HCT116 (cell line): ENCODE measurements around the gene TMEM260. TPM values are rescaled to one million over a fixed set of nuclear protein-coding genes. Genes with fewer than 3 reads are reported as not detected.

Source experiments
- ATAC-seq: fragments of 200-7000 bp; cut with Tn5 transposase; 2 replicates; pipeline ENCODE4 v1.9.1; 2020; ENCODE audit warnings: mild to moderate bottlenecking, moderate library complexity
- BruUV-seq: library from RNA; stranded (reverse); fragments of 400-500 nt; replicated peaks from 2 replicates; lab custom pipeline; 2021; lab: Mats Ljungman, UMichigan
- CTCF ChIA-PET: fragments of 300-600 bp; sonication (Branson Sonifier 250); formaldehyde crosslinking; loops from one replicate; lab custom pipeline; 2021; ENCODE audit warnings: antibody characterized with exemption; lab: Charles Lee
- POLR2A ChIA-PET: fragments of 300-600, 350-600 bp; sonication (Branson Sonifier 250); formaldehyde crosslinking; loops from one replicate; lab custom pipeline; 2021; ENCODE audit warnings: antibody characterized with exemption; lab: Charles Lee
- RAD21 ChIA-PET, 2 experiments: fragments of 300-600 bp; sonication (Branson Sonifier 250); formaldehyde crosslinking; loops; one replicate each; lab custom pipeline; 2023; ENCODE audit warnings: low total read pairs in 2 of 2; ENCODE audit not compliant: uncharacterized antibody in 2 of 2, unreplicated experiment in 2 of 2, low non-redundant PET in 1 of 2; lab: Charles Lee
- DNase-seq: peaks from one replicate; pipeline ENCODE4 v3.0.0-alpha.2; 2010; ENCODE audit warnings: low read depth, low spot score
- H2AFZ ChIP-seq: fragments of 200-600 bp; shearing (Covaris generic), sonication (generic); 2 replicates; pipeline ENCODE4 v1.6.1; 2017; ENCODE audit warnings: low read depth, mixed run types, mixed read lengths, antibody characterized with exemption, low read length; ENCODE audit not compliant: poor library complexity, severe bottlenecking
- H3K27ac ChIP-seq: 2 replicates; pipeline ENCODE4 v1.5.1; 2012; ENCODE audit warnings: low read depth, low read length
- H3K27me3 ChIP-seq: fragments of 200-600 bp; sonication (generic); 2 replicates; pipeline ENCODE4 v1.6.1; 2016; ENCODE audit warnings: mixed run types, low read length, mixed read lengths; ENCODE audit not compliant: insufficient read depth
- H3K36me3 ChIP-seq, 2 experiments: fragments of 200-500 bp in 1 of 2; fragments of 200-600 bp in 1 of 2; sonication (Bioruptor generic) in 1 of 2; sonication (generic) in 1 of 2; 2 replicates each; pipeline versions ENCODE4 v1.5.1 to v1.6.1; 2014 to 2016; ENCODE audit warnings: low read length in 2 of 2, inconsistent platforms in 1 of 2, mixed read lengths in 1 of 2, mixed run types in 1 of 2; ENCODE audit not compliant: insufficient read depth in 2 of 2, control insufficient read depth in 1 of 2
- H3K4me1 ChIP-seq, 2 experiments: fragments of 200-600 bp in 1 of 2; sonication (generic) in 1 of 2; 2 replicates each; pipeline versions ENCODE4 v1.5.1 to v1.6.1; 2012 to 2017; ENCODE audit warnings: low read length in 2 of 2, inconsistent platforms in 1 of 2, mild to moderate bottlenecking in 1 of 2, mixed read lengths in 1 of 2, mixed run types in 1 of 2, moderate library complexity in 1 of 2; ENCODE audit not compliant: insufficient read depth in 2 of 2, control insufficient read depth in 1 of 2
- H3K4me2 ChIP-seq: fragments of 200-600 bp; sonication (generic); 2 replicates; pipeline ENCODE4 v1.6.1; 2017; ENCODE audit warnings: mixed run types, low read length, mixed read lengths
- H3K4me3 ChIP-seq, 2 experiments: fragments of 200-600 bp in 1 of 2; sonication (generic) in 1 of 2; replicated peaks in 1 of 2; 2 replicates each; pipeline ENCODE4 v1.5.1; 2011 to 2016; ENCODE audit warnings: low read length in 2 of 2, control low read depth in 1 of 2, low read depth in 1 of 2, mild to moderate bottlenecking in 1 of 2, mixed read lengths in 1 of 2, mixed run types in 1 of 2
- H3K79me2 ChIP-seq: fragments of 200-600 bp; sonication (generic); 2 replicates; pipeline ENCODE4 v1.6.1; 2017; ENCODE audit warnings: mild to moderate bottlenecking, mixed run types, low read length, moderate library complexity, mixed read lengths; ENCODE audit not compliant: insufficient read depth
- H3K9ac ChIP-seq: fragments of 200-600 bp; sonication (generic); 2 replicates; pipeline ENCODE4 v1.6.1; 2016; ENCODE audit warnings: low read length, mixed read lengths
- H3K9me2 ChIP-seq: fragments of 200-600 bp; sonication (generic), shearing (Covaris generic); 2 replicates; pipeline ENCODE4 v1.6.1; 2017; ENCODE audit warnings: mixed run types, mild to moderate bottlenecking, moderate library complexity; ENCODE audit not compliant: insufficient read depth
- H3K9me3 ChIP-seq, 2 experiments: fragments of 200-500 bp in 1 of 2; fragments of 200-600 bp in 1 of 2; sonication (Bioruptor generic) in 1 of 2; sonication (generic) in 1 of 2; 2 replicates each; pipeline ENCODE4 v1.6.1; 2014 to 2017; ENCODE audit warnings: low read length in 2 of 2, mixed read lengths in 2 of 2, inconsistent platforms in 1 of 2, low read depth in 1 of 2, mild to moderate bottlenecking in 1 of 2, mixed run types in 1 of 2, moderate library complexity in 1 of 2; ENCODE audit not compliant: control insufficient read depth in 1 of 2, insufficient read depth in 1 of 2
- H4K20me1 ChIP-seq: fragments of 200-600 bp; sonication (generic), shearing (Covaris generic); 2 replicates; pipeline ENCODE4 v1.6.1; 2017; ENCODE audit warnings: mixed run types, mild to moderate bottlenecking, moderate library complexity; ENCODE audit not compliant: insufficient read depth
- CBX3 ChIP-seq: IDR thresholded peaks from 2 replicates; pipeline ENCODE4 v1.6.1; 2012; ENCODE audit warnings: low read depth
- EGR1 ChIP-seq: IDR thresholded peaks from 2 replicates; pipeline ENCODE4 v1.6.1; 2012; ENCODE audit warnings: low read depth
- ELF1 ChIP-seq: IDR thresholded peaks from 2 replicates; pipeline ENCODE4 v1.6.1; 2012; ENCODE audit warnings: low read depth, borderline replicate concordance
- EZH2 ChIP-seq: fragments of 200-600 bp; sonication (generic); IDR thresholded peaks from 2 replicates; pipeline ENCODE4 v1.6.1; 2017; ENCODE audit warnings: antibody characterized with exemption, mixed run types
- EZH2phosphoT487 ChIP-seq: fragments of 200-600 bp; IDR thresholded peaks from 2 replicates; pipeline ENCODE4 v1.6.1; 2018; ENCODE audit warnings: antibody characterized with exemption, borderline replicate concordance
- FOSL1 ChIP-seq: IDR thresholded peaks from 2 replicates; pipeline ENCODE4 v1.6.1; 2012; ENCODE audit warnings: low read depth
- JUND ChIP-seq: IDR thresholded peaks from 2 replicates; pipeline ENCODE4 v1.6.1; 2012
- MAX ChIP-seq: IDR thresholded peaks from 2 replicates; pipeline ENCODE4 v1.6.1; 2012
- POLR2AphosphoS5 ChIP-seq: IDR thresholded peaks from 2 replicates; pipeline ENCODE4 v1.6.1; 2011; ENCODE audit warnings: mild to moderate bottlenecking, low read depth, low read length, moderate library complexity
- RAD21 ChIP-seq: IDR thresholded peaks from 2 replicates; pipeline ENCODE4 v1.6.1; 2012; ENCODE audit warnings: low read depth, mild to moderate bottlenecking
- REST ChIP-seq: IDR thresholded peaks from 2 replicates; pipeline ENCODE4 v1.6.1; 2012; ENCODE audit warnings: low read depth
- SP1 ChIP-seq: IDR thresholded peaks from 2 replicates; pipeline ENCODE4 v1.6.1; 2012; ENCODE audit warnings: low read depth
- SRF ChIP-seq: IDR thresholded peaks from 2 replicates; pipeline ENCODE4 v1.6.1; 2012; ENCODE audit warnings: low read depth
- TCF7L2 ChIP-seq: IDR thresholded peaks from 2 replicates; pipeline ENCODE4 v1.7.0; 2011; ENCODE audit warnings: borderline replicate concordance, inconsistent platforms; ENCODE audit not compliant: insufficient read depth, insufficient read length; ENCODE audit errors: extremely low read depth
- ZFX ChIP-seq: fragments of 450-650 bp; IDR thresholded peaks from 2 replicates; pipeline ENCODE4 v1.6.1; 2017
- ZNF274 ChIP-seq: fragments of 200-500 bp; sonication (Bioruptor generic); IDR thresholded peaks from 2 replicates; pipeline ENCODE4 v1.6.1; 2014; ENCODE audit warnings: mild to moderate bottlenecking, low read depth, low read length, inconsistent platforms
- intact Hi-C: fragments of 100-400 bp; cut with micrococcal nuclease; formaldehyde crosslinking; loops from 2 replicates; pipeline ENCODE4 v1.10.0; 2022
- total RNA-seq: library from RNA; stranded (reverse); gene quantifications from one replicate; pipeline ENCODE4 v1.2.1, GENCODE V29; 2021; ENCODE audit not compliant: unreplicated experiment

The TMEM260 gene
- total RNA-seq, 1 experiment from 2014 or later = 12.5 TPM

- Histone ChIP-seq H3K4me3 (no peak overlapping the region), H3K27me3 (no peaks in the 10 kb centered on the region), H3K9me3 (no peaks in the 10 kb centered on the region), H4K20me1 (no peaks in the 10 kb centered on the region), H3K27ac (no peak overlapping the region), H3K79me2 (no peaks in the 10 kb centered on the region), H3K4me1 (no peaks in the 10 kb centered on the region), H3K9me2 (no peaks in the 10 kb centered on the region), H3K4me2 (no peak overlapping the region), H3K9ac (no peak overlapping the region), H3K36me3 (no peaks in the 10 kb centered on the region), H2AFZ (no peak overlapping the region)
- intact Hi-C loops = no loop called here
- DNase-seq (no peak), ATAC-seq (no peak)
- POLR2A ChIA-PET = no interaction called here
- CTCF ChIA-PET = interaction anchor here (0.7 kb wide), 1 partner anchor 392 kb away, joined by 4 read pairs; no protein-coding TSS in a partner anchor
- BruUV-seq = no TSS peak
- no peak for TF ChIP-seq EZH2phosphoT487
- no peak for TF ChIP-seq ZNF274
- no peak for TF ChIP-seq SP1
- no peak for TF ChIP-seq ELF1
- no peak for TF ChIP-seq EZH2
- no peak for TF ChIP-seq CBX3
- no peak for TF ChIP-seq JUND
- TF ChIP-seq FOSL1 = no peak
- no peak for TF ChIP-seq MAX
- TF ChIP-seq TCF7L2 = no peak
- RAD21 ChIA-PET = no interaction called here
Measured at GRCh38 chr14:56659378-56659777, 79.8 kb downstream of the TMEM260 start.

GRCh38 chr14:56659964-56660551 is 80.5 kb downstream of the TMEM260 start:
- Histone ChIP-seq H3K4me1 (no peaks in the 10 kb centered on the region), H3K9me3 (no peaks in the 10 kb centered on the region), H4K20me1 (no peaks in the 10 kb centered on the region), H3K4me2 (no peak overlapping the region), H3K9me2 (no peaks in the 10 kb centered on the region), H2AFZ (no peak overlapping the region), H3K27me3 (no peaks in the 10 kb centered on the region), H3K79me2 (no peaks in the 10 kb centered on the region), H3K9ac (no peak overlapping the region), H3K36me3 (no peaks in the 10 kb centered on the region), H3K4me3 (no peak overlapping the region), H3K27ac (no peak overlapping the region)
- DNase-seq (peak; percentile 32), ATAC-seq (peak; percentile 86)
- ChIA-PET RAD21 (no interaction called here), POLR2A (no interaction called here), CTCF (interaction anchor here (0.7 kb wide), 1 partner anchor 392 kb away, joined by 4 read pairs; no protein-coding TSS in a partner anchor)
- no TSS peak for BruUV-seq
- intact Hi-C loops = loop anchor here (1.0 to 5.0 kb wide), 4 partner anchors 212 to 657 kb away; no protein-coding TSS in a partner anchor
- TF ChIP-seq RAD21 (peak; percentile 75), POLR2AphosphoS5 (no peak), SP1 (no peak), CBX3 (no peak), EGR1 (no peak), ZFX (no peak), REST (no peak), SRF (no peak), MAX (no peak)
